GM19395 (cell line): ENCODE results near the gene RFTN1.
A peak's percentile ranks its signal among the peaks of the same experiment; 100 is the strongest.

Source experiments
- ATAC-seq: cut with Tn5 transposase; IDR thresholded peaks from one replicate; pipeline ENCODE4 v1.9.1; 2021; ENCODE audit warnings: mild to moderate bottlenecking, moderate library complexity; ENCODE audit not compliant: unreplicated experiment

RFTN1 gene

DNA sequence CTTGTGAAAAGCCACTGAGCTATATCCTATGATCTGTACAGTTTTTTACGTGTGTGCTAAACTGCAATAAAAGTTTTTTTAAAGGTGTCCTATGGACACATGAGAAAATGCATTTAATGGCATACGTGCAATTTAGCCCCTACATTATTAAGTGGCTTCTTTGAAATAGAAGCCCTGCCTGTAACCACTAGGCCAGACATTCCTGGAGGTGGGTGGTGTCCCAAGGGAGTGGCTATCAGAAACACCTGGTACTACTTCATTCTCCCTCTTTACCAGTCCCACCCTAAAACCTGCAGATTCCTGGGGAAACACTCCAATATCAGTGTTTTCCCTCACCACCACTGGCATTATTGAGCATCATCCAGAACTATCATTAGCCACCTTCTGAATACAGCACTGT lies 148.5 kb downstream of the RFTN1 start:
- no peak for ATAC-seq

DNA sequence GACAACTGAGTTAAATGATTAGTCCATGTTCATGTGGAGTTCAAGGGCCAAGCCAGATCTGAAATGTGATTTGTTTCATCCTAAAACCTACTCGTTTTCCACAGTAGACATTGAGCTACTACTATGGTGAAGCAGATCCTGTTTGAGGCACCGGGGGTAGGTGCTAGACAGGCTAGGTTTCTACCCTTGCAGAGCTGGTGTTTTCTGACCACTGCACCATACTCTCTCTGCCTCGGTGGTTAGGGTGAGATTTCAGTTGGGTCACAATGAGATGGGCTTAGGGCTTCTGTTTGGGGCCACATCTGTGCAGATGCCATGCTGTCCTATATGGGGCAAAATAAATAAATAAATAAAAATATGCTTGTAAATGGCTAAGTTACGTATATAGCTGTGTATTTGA lies 149.2 kb downstream of the RFTN1 start:
- no peak for ATAC-seq

DNA sequence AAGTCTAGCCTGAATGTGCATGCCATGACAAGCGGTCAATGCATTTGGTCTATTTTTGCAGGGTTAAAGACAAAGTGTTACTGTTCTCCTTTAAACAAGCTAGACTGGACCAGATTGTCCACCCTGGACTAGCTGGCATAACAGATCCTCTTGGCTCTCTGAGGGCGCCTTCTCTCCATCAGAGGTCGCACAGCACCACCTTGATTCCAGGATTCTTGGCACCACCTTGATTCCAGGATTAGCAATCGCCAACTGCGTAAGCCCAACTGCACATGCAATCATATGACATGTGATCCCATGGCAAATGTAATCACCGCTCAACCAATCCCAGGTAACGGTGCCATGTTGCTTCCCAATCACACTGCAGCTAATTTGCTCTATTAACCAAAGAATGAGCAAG lies 149.9 kb downstream of the RFTN1 start:
- no peak for ATAC-seq

DNA sequence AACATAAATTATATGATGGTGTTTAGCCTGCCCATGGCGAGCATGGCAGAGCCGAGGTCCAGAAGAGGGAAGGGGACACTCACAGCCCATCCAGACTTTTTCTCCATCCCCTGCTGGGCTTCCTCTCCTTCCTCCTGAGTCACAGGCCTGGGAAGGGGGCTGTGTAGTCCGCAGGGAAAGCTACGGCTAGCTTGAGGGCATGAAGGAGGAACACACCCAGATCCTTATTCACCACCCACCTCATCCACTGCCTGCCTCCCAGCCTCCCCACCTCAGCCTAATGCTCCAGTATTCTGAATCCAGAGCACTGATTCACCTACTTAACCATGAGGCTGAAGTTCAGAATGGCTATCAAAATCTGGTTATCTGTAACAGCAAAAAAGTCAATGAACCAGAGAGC lies 150.7 kb downstream of the RFTN1 start:
- no peak for ATAC-seq

DNA sequence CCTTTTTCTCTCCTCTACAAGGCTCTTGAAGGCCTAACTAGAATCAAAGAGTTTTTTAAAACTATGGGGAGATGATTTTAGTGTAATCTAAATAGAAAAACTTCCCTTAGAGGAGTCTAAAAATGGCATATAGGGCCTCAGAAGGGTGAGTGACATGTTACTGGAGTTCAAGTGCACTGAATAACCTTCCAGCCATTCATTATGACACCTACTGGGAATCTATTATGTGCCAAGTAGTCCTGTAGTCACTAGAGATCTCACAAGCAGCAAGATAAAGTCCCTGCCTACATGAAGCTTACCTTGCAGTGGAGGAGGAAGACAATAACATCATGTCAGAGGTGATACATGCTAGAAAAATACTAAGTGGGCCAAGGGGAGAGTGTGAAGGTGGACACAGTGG lies 152.4 kb downstream of the RFTN1 start:
- ATAC-seq: no peak

DNA sequence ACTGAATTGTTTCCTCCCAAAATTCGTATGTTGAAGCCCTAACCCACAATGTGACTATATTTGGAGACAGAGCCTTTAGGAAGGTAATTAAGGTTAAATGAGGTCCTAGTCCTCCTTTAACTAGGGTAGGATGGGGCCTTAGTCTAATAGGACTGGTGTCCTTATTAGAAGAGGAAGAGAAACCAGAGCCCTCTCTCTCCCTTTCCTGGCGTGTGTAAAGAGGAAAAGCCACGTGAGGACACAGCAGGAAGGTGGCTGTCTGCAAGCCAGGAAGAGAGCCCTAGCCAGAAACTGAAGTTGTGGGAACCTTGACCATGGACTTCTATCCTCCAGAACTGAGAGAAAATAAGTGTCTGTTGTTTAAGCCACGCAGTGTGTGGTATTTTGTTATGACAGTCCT lies 154.2 kb downstream of the RFTN1 start:
- ATAC-seq: no peak

DNA sequence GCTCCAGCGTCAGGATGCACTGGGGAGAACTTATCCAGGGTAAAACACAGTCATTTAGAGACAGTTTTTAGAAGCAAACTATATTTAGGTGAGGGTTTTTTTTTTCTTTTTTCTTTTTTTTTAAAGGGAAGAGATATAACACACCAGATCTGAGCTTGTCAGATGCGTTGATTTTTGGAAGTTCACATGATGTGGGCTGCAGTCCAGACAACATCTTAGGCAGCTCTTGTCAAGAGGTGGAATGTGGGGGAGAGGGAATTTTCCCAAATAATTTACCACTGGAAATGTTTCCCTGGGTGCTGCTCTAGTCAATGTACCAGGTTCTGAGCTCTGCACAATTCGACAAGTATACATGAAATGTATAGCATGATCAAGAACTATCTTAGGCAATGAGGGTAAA lies 155.2 kb downstream of the RFTN1 start:
- ATAC-seq: no peak

DNA sequence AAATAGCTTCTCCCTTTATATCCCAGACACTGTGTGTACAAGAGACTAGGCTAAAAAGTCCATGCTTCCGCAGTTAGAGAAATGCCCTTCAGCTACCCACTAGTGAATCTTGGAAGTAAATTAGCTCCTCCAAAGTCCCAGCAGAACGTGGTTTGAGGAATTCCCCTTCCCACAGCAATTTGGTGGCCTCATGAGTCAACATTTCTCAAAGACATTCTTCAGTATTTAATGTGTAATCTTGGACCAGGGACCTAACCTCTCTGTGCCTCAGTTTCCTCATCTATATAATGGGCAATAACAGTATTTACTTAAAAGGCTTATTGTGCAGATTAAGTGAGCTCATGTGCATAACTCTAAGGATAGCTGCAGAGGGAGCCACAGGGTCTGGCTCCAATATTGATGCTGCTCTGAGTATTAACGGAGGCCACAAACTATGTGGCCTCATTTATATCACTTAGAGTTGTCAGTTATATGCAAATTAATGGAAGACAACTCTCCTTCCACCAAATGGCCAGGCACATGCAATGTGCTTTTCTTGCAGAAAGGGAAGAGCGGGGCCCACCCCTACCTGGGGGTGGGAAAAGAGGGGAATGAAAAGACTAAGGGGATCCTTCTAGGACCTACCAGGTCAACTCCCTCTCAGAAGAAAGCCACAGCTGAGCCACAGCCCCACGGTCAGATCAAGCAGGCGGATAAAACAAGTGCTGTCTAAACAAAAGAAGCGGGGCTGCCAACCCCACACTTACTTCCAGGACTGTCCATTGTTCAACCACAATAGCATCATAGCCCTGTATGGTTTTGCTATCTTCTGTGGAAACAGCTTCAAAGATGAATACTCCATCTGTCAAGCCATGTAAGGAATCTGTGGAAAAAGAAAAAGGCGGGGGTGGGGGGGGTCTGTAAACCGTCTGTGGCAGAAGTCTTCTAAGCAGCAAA lies 156.0 kb downstream of the RFTN1 start:
- ATAC-seq: no peak

DNA sequence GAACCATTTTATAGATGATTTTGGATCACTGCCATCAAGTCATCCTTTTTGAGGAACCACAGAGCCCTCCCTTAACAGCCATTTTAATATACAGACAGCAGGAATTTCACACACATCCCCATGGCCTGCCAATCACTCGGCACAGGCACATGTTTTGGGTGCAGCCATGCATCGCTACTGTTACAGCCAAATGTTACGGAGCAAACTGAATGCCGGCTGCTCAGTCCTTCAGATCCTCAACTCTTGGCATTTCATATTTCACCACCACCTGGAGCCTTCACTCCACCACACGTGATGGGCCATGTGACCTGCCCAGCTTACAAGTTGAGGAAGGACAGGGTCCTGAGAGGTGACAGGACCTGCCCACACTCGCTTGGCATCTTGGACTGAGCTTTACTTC lies 157.7 kb downstream of the RFTN1 start:
- no peak for ATAC-seq

DNA sequence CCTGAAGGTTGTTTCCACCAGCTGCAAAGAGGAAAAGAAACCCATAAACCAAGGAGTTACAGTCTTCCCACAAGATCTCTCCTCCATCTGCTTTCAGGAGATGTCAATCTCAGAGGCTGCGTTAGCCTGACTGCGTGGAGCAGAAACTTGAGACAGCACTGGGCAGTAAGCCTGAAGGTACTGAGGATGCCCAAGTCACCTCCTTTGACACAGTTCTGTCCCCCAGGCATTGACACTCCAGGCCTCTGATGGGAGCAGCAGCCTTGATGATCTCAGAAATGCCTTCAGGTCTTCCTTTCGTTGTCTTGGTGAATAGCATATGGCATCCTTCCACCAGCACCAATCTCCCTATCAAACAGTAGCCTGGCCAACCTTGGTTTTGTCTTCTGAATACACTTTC lies 159.2 kb downstream of the RFTN1 start:
- ATAC-seq: no peak

DNA sequence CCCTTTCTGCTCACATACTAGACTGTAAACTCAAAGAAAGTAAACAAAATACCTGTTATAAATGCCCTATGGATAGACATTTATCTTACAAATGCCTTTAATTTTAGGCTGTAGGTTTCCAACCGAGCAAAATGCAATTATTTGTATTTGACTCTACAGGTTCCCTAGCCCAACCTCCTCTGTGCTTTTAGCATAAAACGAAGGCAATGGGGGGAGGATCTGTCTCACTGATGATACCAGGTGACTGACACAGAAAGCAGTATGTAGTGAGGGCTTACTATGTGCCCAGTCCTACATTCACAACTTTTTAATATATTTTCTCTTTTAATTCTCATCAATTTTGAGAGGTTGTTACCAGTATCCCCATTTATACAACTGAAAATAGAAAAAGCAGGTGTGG lies 161.1 kb downstream of the RFTN1 start:
- ATAC-seq: no peak

DNA sequence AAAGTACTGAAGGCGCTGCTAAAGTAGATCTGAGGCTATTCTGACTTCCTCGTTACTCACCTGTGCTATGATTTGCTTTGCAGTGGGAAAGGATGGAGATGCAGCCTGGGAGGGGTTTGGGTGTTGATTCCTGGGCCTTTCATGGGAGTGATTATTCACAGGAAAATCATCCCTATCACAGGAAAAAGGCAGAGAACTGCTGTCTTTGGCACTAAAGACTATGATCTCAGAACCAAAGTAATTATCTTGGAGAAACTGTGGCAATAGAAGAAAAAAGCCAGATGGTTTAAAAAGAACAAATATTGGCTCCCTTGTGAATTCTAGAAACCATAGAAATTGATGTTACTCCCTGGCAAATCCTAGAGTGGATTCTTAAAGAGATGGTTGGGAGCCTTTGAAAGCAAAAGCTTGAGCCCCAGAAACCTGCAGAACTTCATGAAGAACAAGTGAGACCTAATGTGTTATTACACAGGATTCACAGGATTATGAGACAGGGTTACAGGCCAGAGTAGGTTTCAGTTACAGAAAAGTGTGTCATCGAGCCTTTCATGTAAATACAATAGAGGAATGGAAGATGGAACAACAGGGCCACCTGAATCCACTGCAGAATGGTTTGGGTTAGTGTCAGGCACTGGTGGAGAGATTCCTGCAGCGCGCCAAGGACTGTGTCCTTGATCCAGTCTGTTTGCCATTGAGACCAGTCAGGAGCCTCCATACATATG lies 162.7 kb downstream of the RFTN1 start:
- ATAC-seq: no peak

DNA sequence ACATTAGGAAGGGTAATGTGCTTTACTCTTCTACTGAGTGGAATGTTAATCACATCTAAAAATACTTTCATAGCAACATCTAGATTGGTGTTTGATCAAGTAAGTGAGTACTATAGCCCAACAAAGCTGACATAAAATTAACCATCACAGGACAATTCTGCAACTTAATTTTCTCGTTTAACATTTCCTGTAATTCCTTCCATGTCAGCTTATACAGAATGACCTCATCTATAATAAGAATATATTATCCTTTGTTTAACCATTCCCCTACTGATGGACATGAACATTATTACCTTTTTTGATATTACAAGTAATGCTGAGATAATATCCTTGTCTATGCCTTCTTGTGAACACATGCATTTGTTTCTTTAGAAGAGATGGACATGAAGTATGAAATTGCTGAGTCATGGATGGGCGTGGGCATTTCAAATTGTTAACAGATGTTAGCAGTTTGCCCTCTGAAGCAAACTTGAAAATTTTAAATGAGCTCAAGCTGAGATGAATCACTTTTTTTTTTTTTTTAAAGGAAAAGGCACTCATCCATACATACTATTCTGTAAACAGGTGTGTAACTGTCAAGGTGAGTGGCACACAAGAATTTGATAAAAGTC lies 163.4 kb downstream of the RFTN1 start:
- no peak for ATAC-seq

DNA sequence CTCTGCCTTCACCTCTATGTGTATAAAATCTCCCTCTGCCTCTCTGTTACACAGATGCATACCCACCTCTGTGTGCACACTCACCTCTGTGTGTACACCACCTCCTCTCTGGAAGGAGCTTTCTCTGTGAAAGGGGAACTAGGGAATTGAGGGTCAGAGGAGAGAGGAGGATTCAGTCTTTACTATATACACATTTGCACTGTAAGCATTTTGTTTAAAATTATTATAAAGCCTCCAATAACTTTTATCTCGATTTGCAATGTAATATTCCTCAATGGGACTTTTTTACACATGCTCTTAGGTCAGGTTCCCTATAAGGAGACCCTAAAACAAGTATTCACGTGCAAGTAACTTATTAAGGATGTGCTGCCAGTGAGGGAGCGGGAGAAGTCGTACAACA lies 166.0 kb downstream of the RFTN1 start:
- ATAC-seq: no peak

DNA sequence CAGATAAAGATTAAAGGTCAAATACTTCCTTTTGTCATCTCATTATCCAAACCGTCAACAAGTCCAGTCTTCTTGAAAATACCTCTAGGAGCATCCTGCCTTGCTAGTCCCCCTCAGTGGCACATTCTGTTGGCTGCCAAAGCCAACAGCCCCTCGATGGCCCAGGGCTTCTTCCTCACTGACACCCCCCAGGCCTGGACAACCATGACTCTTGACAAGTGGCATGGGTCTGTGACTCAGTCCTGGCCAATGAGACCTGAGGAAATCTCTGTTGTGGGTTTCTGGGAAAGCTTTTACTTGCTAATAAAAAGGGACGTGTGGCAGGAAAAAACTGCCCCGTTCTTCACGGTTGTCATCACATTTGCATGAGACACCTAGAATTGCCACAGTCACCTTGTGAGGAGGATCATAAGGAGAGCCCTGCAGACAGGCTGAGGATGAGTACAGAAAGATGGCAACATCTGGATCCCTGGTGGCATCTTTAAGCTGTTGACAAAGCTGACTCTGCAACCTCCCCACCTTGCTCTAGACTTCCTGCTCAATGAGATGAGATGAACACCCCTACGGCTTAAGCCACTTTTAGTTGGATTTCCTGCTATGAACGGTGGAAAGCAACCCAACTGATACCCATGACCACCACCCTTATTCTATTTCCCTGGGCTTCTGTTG lies 167.0 kb downstream of the RFTN1 start:
- ATAC-seq: no peak

DNA sequence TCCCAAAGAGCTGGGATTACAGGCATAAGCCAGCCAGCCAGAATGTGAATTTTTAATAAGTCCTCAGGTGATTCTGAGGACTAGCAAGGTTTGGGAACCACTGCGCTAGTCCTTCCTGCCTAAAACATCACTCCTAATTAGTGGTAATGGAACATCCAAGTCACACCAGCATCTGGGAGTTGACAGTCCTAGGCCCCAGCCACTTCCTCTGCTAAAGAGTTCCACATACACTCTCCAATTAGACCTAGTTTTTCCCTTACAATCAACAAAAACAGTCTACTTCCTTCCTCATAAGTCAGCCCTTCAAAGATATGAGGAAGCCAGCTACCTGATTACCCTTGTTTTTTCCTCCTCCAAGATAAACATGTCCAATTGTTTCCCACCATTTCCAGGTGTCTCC lies 170.4 kb downstream of the RFTN1 start:
- ATAC-seq: no peak

DNA sequence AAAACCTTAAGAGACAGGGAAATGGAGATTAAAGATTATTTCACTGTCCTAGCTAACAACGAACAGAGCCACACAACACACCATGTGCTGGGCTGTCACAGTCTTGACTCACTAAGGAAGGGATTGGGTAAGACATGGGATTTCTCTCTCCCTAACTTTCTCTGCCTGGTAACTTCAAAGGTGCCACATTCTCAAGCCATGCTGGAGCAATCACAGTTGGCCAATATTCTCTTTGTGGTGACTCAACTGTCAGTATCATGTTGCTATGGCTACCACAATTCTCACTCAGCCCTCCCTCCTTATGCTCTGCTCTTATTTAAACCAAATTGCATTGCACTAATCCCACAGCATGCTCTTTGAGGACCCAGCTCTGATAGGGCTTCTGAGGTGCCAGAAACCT lies 174.5 kb downstream of the RFTN1 start:
- no peak for ATAC-seq

DNA sequence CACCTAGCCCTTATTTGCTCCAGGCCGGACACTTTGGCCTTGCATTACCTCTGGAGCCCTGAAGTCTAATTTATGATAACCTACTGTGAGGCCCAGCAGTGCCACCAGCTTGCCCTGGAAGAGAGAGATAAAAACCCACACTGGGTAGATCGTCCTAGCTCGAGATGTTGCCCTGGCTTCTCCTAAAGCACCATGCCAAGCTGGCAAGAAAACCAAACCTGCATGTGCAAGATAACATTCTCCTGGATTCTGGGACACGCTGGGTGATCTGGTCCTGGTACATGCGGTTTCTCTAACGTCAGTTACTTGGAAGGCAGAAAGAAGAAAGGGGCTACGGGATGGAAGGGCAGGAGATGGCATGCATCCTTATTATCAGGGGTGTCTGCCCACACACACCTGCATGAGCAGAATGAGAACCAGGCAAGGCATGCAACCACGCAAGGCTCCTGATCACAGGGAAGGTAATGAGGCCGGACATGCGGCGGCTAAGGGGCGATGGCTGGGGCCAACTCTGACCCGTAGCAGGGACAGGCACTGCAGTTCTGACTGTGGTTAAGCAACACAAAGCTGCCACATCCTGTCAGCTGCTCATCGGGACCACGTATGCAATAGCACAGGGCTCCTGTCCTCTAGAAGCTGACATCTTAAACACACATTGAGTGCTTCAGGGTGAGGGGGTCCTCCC lies 175.5 kb downstream of the RFTN1 start:
- peak; percentile 94 for ATAC-seq

DNA sequence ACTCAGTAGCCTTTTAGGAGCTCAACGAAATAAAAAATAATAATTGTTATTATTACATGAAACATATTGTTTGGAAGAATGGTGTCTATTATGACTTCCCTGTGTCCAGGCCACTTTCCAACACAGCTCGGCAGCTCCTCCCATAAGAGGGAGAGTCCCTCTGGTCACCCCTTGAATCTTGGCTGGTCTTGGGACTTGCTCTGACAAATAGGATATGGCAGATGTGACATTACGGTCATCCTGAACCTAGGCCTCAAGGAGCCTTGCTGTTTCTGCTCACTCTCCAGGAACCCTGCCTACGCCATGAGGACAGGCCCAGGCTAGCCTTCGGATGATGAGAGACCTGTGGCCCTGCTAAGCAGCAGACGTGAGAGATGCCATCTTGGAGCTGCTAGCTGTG lies 176.7 kb downstream of the RFTN1 start:
- ATAC-seq: no peak

DNA sequence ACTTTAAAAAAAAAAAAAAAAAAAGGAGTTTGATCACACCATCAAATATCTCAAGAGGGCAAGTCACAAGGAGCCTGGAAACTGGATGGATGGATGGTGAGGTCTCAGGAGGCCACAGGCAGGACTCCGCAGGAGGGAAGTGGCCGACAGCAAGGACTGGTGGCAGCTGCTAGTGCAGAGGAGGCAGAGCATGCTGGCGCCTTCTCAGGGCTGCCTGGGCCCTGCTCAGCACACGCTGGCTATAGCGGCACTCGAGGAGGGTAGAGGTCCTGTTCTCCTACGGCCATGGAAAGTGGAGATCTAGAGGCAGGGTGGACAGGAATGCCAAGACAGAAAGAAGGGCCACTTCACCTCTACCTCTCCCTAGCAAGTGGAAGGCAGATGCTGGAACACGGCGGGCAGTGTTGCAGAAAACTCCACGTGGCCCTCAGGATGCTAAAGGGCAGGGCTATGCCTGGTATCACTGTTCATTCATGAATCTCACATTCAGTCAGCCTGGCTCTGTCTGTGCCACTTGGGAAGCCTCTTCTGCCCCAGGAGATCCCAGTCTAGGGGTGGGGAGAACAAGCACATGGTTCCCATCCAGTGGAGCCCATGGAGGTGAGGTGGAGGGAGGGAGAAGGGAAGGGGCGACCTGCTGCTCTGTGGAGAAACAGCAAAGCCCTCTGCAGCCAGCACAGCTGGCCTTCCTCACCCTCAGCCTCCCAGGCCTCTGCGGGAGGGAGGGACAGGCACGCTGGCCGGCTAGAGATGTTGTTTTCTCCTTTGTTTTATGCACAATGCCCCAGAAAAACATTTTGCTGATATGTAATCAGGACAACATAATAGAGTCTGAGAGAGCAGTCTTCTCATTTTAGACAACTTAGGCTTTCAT lies 177.5 kb downstream of the RFTN1 start:
- ATAC-seq: no peak
